Thymus (tissue), 11 donors: ENCODE results near the gene DIPK1B. TPM values are rescaled to one million over a fixed set of nuclear protein-coding genes. Genes with fewer than 3 reads are reported as not detected.
A peak's percentile ranks its signal among the peaks of the same experiment; 100 is the strongest.
"Not testable (repeated sequence)": the region's sequence is repeated elsewhere in the genome, so short reads cannot be mapped to it uniquely, and the experiment has no call there.

Experiments
- DNase-seq, 9 donors: peaks; one replicate each; pipeline ENCODE4 v3.0.0-alpha.2; 2013; ENCODE audit warnings: low spot score in 9 of 9, low read depth in 6 of 9, missing footprints in 1 of 9
- H3K27ac ChIP-seq, 2 donors: one replicate each; pipeline ENCODE4 v1.5.1; 2013; ENCODE audit warnings: control low read depth in 1 of 2, low read depth in 1 of 2, low read length in 1 of 2, mild to moderate bottlenecking in 1 of 2, moderate library complexity in 1 of 2
- H3K27me3 ChIP-seq, 2 donors: one replicate each; pipeline ENCODE4 v1.5.1; 2013; ENCODE audit warnings: low read length in 1 of 2; ENCODE audit not compliant: control insufficient read depth in 2 of 2, insufficient read depth in 1 of 2
- H3K36me3 ChIP-seq, 2 donors: one replicate each; pipeline ENCODE4 v1.5.1; 2013; ENCODE audit warnings: low read length in 1 of 2, mild to moderate bottlenecking in 1 of 2, moderate library complexity in 1 of 2; ENCODE audit not compliant: control insufficient read depth in 2 of 2, insufficient read depth in 2 of 2
- H3K4me1 ChIP-seq, 2 donors: one replicate each; pipeline ENCODE4 v1.5.1; 2013; ENCODE audit warnings: low read length in 2 of 2; ENCODE audit not compliant: control insufficient read depth in 2 of 2, insufficient read depth in 2 of 2
- H3K4me3 ChIP-seq, 2 donors: one replicate each; pipeline ENCODE4 v1.5.1; 2013; ENCODE audit warnings: low read length in 2 of 2, control low read depth in 1 of 2, mild to moderate bottlenecking in 1 of 2
- H3K9me3 ChIP-seq, 2 donors: one replicate each; pipeline ENCODE4 v1.5.1; 2013; ENCODE audit warnings: low read length in 1 of 2, mild to moderate bottlenecking in 1 of 2; ENCODE audit not compliant: control insufficient read depth in 2 of 2, insufficient read depth in 1 of 2
- WGBS: extraction: QIAGEN DNeasy Blood & Tissue Kit; methylation state at CpG from one replicate; pipeline ENCODE4 v1.1.7; 2013; 5-methylcytosine and 5-hydroxymethylcytosine counted together
- polyA plus RNA-seq: library from polyadenylated mRNA; stranded (reverse); fragments of 200-250 nt; gene quantifications from one replicate; pipeline ENCODE4 v1.2.3, GENCODE V29; 2013
- total RNA-seq: library from RNA; stranded (reverse); fragments of 120-200 nt; gene quantifications from one replicate; pipeline ENCODE4 v1.2.4, GENCODE V29; 2013
- donor health status: healthy.

DIPK1B gene
- total and polyA plus RNA-seq, 2 donors, result 6.8 to 10.1 TPM

- DNase-seq, result no peak
- 93% methylated on average over 17 of the region's 17 CpGs for WGBS
- no peak overlapping the region for H3K4me3 ChIP-seq
- no peaks in the 10 kb centered on the region for H3K36me3 ChIP-seq
- H3K9me3 ChIP-seq, result no peaks in the 10 kb centered on the region
- H3K27ac ChIP-seq, result no peak overlapping the region
- peaks cover 0 to 27% of the 10 kb centered on the region in 2 donors for H3K27me3 ChIP-seq
- peaks cover 0 to 3% of the 10 kb centered on the region in 2 donors for H3K4me1 ChIP-seq
Measured at GRCh38 chr9:136762221-136762691, 49.9 kb downstream of the DIPK1B start.

GRCh38 chr9:136762915-136763648, 50.7 kb downstream of the DIPK1B start:
- Histone ChIP-seq H3K27me3 (peaks cover 0 to 31% of the 10 kb centered on the region in 2 donors), H3K36me3 (no peaks in the 10 kb centered on the region), H3K27ac (no peak overlapping the region), H3K4me1 (peaks cover 0 to 7% of the 10 kb centered on the region in 2 donors), H3K4me3 (no peak overlapping the region), H3K9me3 (no peaks in the 10 kb centered on the region)
- 38% methylated on average over 37 of the region's 37 CpGs for WGBS
- DNase-seq, result peak in 5 of 9 donors; percentile 23 to 63 (median 43)

GRCh38 chr9:136763649-136764035, 51.3 kb downstream of the DIPK1B start:
- peaks cover 0 to 7% of the 10 kb centered on the region in 2 donors for H3K4me1 ChIP-seq
- DNase-seq, result no peak
- no peak overlapping the region for H3K27ac ChIP-seq
- no peak overlapping the region for H3K4me3 ChIP-seq
- peaks cover 0 to 32% of the 10 kb centered on the region in 2 donors for H3K27me3 ChIP-seq
- WGBS, result 96% methylated on average over 14 of the region's 14 CpGs
- H3K9me3 ChIP-seq, result no peaks in the 10 kb centered on the region
- no peaks in the 10 kb centered on the region for H3K36me3 ChIP-seq

GRCh38 chr9:136764301-136764891, 52.0 kb downstream of the DIPK1B start, which contains the start of gene LCN15:
Gene LCN15, minus strand, starts transcription at chr9:136764518. Its CDS starts 30 bp downstream, at chr9:136764488.
- peaks cover 0 to 32% of the 10 kb centered on the region in 2 donors for H3K27me3 ChIP-seq
- DNase-seq, result no peak

GRCh38 chr9:136765041-136765440, 52.7 kb downstream of the DIPK1B start:
- H3K4me1 ChIP-seq, result peaks cover 0 to 7% of the 10 kb centered on the region in 2 donors
- H3K4me3 ChIP-seq, result no peak overlapping the region
- no peak for DNase-seq
- H3K27ac ChIP-seq, result no peak overlapping the region
- no peaks in the 10 kb centered on the region for H3K36me3 ChIP-seq
- no peaks in the 10 kb centered on the region for H3K9me3 ChIP-seq
- 96% methylated on average over 14 of the region's 14 CpGs for WGBS
- peaks cover 0 to 32% of the 10 kb centered on the region in 2 donors for H3K27me3 ChIP-seq

More at GRCh38 chr9:136764301-136764891, 52.0 kb downstream of the DIPK1B start, which contains the start of gene LCN15:
- peaks cover 0 to 7% of the 10 kb centered on the region in 2 donors for H3K4me1 ChIP-seq
- no peaks in the 10 kb centered on the region for H3K36me3 ChIP-seq
- no peaks in the 10 kb centered on the region for H3K9me3 ChIP-seq
- 88% methylated on average over 14 of the region's 14 CpGs for WGBS
- H3K27ac ChIP-seq, result no peak within 1 kb of the TSS
- no peak within 1 kb of the TSS for H3K4me3 ChIP-seq

- not testable (repeated sequence) for H3K9me3 ChIP-seq, H3K36me3 ChIP-seq, DNase-seq, H3K4me3 ChIP-seq, H3K27ac ChIP-seq, H3K4me1 ChIP-seq
- WGBS, result 87% methylated on average over 14 of the region's 14 CpGs
- H3K27me3 ChIP-seq, result peaks cover 0 to 29% of the 10 kb centered on the region in 2 donors
Measured at GRCh38 chr9:136765745-136766409, 53.5 kb downstream of the DIPK1B start.

GRCh38 chr9:136766410-136767120, 54.2 kb downstream of the DIPK1B start:
- H3K4me1 ChIP-seq, H3K27ac ChIP-seq, H3K4me3 ChIP-seq, H3K36me3 ChIP-seq, H3K9me3 ChIP-seq: not testable (repeated sequence)
- peaks cover 2 to 31% of the 10 kb centered on the region in 2 donors for H3K27me3 ChIP-seq
- DNase-seq, result peak in 1 of 9 donors; percentile 39
- WGBS, result 47% methylated on average over 18 of the region's 18 CpGs

GRCh38 chr9:136769710-136770191, 57.4 kb downstream of the DIPK1B start:
- H3K27me3 ChIP-seq, result peaks cover 2 to 10% of the 10 kb centered on the region in 2 donors
- DNase-seq, result peak in 2 of 9 donors; percentile 36 to 47

More at GRCh38 chr9:136769710-136770191, 57.4 kb downstream of the DIPK1B start:
- 17% methylated on average over 16 of the region's 16 CpGs for WGBS
- Histone ChIP-seq H3K36me3 (no peaks in the 10 kb centered on the region), H3K4me1 (peaks cover 0 to 9% of the 10 kb centered on the region in 2 donors), H3K27ac (no peak overlapping the region), H3K4me3 (no peak overlapping the region), H3K9me3 (peaks cover 4 to 13% of the 10 kb centered on the region in 2 donors)
